ENCODE data around the gene ANTXR1. TPM values are rescaled to one million over a fixed set of nuclear protein-coding genes. Genes with fewer than 3 reads are reported as not detected.

The ANTXR1 gene
- total RNA-seq, 1 experiment from 2014 or later: 11.1 TPM

DNA sequence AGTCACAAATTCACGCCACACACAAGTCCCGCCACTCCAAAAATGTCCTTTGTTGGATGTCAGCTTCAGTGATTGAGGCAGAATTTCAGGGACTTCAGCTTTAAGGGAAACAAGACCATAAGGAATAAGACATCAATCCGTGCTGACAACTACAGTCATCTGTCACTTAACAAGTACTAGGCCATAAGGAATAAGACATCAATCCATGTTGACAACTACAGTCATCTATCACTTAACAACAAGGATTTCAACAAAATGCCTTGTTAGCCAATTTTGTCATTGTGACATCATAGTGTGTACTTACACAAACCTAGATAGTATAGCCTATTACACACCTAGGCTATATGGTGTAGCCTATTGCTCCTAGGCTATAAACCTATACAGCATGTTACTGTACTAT lies 58.0 kb downstream of the ANTXR1 start:
- no peak for DNase-seq (ENCODE audit: low read depth)

DNA sequence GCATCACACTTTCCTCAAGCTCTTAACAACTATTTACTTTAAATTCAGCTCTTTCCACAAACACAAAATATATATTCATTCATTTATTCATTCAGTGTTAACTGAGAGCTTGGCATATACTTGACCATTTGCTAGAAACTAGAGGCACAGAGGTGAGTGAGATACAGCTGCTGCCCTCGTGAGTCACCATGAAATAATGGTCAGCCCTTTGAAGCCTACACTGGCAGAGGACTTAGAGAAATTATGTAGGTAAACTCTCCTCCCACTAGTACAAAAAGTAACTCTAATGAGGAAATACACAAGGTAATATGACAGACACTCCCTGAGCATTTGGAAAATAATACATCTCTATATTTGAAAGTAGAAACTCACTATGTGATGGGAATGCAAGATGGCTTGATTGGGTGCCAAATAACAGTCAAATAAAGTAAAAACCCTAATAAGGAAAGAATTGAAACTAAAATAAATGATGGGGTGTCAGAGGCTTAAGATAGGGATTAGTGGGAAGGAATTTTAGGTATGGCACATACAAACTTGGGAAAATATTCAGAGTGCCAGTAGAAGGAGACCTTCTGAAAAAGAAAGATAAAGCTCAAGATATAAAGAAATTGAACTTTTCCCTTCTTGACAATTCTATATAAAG lies 61.1 kb downstream of the ANTXR1 start:
- DNase-seq (ENCODE audit: low read depth): no peak

DNA sequence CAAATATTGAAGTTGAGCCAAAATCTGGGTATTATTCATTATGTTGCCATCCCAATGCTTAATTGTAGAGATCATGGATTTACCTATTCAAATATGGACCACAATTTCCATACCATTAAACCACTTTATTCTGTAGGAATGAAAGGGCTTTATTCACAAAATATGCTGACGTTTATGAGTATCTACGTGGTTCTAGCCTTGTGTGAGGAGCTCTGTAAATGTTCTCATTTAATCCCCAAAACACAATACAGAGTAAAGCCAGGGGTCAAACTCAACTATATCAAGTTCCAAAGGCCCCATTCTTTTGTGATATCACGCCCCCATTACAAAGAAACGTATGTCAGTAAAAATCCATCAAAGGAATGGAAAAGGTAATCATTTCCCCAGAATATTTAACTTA lies 61.9 kb downstream of the ANTXR1 start:
- DNase-seq (ENCODE audit: low read depth): no peak

DNA sequence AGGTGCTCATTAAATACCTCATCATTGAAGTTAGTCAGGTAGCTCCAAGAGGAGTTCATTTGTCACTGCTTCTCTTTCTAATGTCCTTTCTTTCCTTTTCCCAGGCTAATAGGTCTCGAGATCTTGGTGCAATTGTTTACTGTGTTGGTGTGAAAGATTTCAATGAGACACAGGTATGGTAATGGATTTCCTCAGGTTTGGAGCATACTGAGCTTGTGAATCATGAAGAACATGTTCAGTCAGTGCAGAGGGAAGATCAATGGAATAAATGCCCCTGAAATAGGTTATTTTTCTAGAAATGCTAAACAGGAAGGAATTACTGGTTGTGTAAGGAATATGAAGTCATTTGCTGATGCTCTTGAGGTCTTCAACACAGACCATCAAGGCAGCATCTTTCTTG lies 62.5 kb downstream of the ANTXR1 start:
- DNase-seq (ENCODE audit: low read depth): no peak

DNA sequence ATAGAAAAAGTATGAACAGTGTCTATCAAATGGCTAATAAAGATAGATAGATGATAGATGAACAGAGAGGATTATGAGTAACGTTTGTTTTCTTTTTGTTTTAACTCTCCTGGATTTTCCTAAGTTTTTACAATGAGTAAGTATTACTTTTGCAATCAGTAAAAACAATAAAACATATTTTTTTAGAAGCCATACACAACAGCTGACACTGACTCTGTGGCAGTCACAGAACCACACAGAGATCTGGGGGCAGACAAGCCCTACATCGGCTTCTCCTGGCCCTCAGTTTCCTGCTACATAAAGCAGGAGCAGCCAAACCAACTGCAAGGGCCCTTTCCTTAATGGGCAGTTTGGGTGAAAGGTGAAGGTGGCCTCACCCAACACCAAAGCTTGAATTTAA lies 63.6 kb downstream of the ANTXR1 start:
- DNase-seq (ENCODE audit: low read depth): no peak

DNA sequence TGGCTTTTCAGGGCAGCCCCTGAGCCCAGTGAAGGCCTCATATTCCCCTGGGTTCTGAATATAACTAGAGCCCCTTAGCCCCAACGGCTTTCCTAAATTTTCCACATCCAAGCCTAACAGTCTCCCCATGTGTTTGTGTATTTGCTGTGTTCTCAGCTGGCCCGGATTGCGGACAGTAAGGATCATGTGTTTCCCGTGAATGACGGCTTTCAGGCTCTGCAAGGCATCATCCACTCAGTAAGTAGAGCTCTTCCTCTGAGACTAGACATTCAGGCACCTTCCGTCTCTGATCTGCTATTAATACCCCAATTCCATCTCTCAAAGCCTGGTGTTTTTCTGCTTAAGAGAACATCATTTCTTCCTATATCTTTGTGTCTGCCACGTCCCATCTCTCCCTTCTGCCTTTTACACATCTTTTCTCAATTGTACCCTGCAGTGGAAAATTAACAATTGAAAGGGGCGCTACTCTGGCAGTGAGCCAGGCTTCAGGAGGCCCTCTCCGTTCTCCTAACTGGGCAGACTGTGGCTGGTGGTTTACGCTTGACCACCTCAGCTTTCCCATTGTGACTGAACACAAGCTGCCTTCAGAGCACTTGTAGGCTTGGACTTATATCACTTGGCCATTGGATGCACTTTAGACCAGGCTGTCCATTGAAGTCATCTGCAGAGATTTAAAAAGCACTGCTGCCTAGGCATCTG lies 64.4 kb downstream of the ANTXR1 start:
- DNase-seq (ENCODE audit: low read depth): no peak

DNA sequence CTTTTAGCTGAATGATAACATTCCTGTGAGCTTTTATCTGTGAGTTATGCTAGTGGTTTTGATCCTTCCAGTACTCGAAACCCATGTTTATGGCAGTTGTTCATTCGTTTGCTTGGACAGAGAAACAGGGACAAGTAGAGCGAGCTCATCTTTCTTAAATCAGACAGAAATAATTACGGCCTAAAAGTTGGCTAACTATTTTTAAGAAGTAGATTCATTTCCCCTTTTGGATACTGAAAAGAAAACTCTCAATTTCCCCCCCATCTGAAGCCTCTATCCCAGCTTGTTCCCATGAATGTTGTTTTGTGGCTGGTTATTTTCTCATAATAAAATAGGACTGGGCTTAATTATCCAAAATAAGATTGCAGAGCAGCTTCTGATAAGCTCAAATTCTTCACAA lies 67.1 kb downstream of the ANTXR1 start:
- no peak for DNase-seq (ENCODE audit: low read depth)

DNA sequence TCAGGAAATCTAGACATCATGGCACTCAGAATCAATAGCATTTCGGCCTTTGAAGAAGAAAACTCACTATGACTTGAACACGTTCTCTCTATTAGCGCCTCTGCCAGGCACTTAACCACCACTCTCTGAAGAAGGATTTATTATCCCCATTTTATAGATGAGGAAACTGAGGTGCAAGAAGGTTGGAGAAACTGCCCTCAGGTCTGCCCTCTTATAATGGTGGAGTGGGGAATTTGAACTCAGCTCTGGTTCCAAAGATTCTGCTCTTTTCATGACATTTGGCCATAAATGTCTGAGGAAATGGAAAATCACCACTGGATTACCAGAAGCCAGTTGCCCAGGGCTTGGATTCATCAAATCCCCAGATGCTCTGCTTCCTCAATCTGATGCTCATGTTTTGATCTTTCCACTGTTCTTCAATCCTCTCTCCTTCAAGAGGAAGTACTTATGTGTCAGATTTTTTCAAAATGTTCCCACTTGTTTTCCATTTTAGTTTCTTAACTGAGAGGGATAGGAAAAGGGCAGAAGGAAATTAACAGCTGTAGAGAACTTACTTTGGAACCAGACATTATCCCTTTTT lies 68.1 kb downstream of the ANTXR1 start:
- DNase-seq (ENCODE audit: low read depth): no peak

DNA sequence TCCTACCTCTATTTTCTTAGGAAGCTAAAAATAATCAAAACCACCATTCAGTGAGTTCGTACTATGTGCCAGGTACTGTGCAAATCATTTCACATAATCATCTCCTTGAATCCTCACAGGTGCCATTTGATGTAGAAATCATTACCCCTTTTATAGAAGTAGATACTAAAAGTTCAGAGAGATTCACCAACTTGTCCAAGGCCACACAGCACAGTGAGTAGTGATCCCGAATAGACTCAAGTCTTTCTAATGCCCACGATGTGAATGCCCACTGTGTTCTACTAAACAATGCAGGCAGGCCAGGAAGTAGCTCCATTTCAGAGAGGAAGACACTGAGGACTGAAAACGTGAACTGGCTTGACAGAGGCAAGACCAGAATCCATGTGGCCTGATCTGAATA lies 68.8 kb downstream of the ANTXR1 start:
- no peak for DNase-seq (ENCODE audit: low read depth)

DNA sequence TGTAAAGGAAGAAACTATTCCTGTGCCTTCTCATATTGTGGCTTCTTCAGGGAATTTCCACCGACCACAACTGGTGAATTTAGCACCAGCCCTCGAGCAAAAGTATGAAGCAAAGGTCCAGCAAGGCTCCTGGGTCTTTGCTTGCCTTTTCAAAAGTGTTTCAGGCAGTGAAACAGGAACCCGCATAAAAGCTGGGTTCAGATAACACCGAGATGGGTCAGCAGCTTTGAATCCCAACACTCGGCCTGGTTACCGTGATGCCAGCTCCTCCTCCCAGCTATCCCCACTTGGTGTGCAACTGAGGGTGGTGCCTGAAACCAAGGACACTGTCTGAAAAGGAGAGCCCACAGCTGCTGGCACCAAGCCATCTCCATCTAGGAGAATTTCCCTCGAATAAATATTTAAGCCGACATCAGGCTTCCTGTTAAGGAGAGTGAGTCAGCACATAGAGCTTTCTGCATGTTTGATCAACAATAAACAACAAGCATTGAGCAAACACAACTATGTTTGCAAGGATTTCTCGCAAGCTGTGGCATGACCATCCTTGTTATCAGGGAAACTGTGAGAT lies 69.5 kb downstream of the ANTXR1 start:
- peak; percentile 72 for DNase-seq (ENCODE audit: low read depth)

DNA sequence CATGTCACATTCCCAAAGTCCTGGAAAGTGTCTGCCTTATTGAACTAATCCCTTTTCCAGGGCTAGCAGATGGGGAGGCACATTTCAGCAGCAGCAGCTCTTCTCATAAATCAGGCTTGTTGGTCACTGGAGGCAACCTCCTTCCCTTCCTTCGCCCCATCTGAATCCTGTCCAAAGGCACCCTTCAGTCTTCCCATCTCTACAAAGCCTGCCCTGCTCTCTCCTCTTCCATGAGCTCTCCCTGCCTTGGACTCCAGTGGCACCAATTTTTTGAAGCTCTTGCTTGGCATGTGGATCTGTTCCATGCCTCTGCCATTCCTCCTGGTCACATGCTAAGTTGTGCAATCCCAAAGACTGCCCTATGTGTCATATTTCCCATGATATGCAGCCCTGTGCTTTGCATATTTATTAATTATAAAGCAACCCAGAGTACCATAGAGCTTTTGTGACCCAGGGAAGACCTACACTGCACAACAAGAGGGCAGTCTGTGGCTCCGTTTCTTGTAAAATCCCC lies 70.3 kb downstream of the ANTXR1 start:
- DNase-seq (ENCODE audit: low read depth): peak; percentile 11

DNA sequence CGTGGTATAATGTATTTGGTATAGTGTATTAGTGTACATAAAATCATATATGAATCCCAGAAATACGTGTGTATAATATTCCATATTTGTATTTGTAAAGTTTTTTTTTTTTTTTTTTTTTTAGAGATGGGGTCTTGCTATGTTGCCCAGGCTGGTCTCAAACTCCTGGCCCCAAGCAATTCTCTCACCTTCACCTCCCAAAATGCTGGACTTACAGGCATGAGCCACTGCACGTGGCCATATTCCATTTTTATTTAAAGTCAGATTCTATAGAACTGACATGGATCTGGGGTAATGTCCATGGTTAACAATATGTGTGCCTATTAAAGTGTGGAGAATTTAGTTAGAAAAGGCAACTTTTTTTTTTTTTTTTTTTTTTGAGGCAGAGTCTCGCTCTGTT lies 71.5 kb downstream of the ANTXR1 start:
- no peak for DNase-seq (ENCODE audit: low read depth)

DNA sequence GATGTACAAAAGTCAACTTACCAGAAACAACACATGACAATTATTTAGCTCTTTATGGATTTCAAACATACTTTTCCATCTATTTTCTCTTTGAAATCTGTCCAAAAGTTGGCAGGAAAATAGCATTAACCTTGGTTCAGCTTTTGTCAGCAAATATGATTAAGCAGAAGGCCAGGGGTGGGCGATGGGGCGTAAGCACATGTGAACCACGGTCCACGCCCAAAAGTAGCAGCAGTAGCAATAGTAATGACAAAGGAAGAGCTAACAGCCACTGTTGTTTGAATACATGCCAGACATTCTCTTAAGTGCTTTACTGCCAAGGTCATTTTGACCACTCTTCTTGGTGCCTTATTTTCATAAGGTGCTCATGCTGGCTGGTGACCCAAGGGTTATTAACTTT lies 73.5 kb downstream of the ANTXR1 start:
- DNase-seq (ENCODE audit: low read depth): peak; percentile 41

DNA sequence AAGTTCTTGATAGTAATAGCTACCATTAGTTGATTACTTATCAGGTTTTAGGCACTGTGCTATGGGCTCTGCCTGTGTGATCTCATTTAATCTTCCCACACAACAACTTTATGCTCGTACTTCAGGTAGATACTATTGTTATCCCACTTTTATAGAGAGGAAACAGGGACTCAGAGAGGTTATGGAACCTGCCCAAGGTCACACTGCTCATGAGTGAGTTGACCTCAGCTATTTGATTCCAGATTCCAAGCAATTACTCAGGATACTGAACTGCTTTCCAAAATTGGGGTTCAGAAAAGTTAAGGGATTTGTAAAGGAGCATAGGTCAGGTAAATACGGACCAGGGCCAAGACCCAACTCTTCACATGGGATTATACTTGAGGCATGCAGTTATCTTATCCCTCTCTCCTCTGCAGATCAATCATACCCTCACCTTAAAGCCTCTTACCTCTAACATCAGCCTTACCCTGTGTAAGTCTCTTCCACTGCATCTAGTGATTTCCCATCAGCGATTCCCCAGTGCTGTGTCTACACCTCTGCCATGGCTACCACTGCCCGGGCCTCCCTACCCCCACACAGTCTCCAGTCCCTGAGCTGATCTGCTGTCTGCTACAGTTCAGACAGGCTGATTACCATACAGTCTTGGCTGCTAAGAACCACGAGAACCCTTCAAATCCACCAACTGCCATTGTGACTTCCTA lies 74.4 kb downstream of the ANTXR1 start:
- peak; percentile 7 for DNase-seq (ENCODE audit: low read depth)

DNA sequence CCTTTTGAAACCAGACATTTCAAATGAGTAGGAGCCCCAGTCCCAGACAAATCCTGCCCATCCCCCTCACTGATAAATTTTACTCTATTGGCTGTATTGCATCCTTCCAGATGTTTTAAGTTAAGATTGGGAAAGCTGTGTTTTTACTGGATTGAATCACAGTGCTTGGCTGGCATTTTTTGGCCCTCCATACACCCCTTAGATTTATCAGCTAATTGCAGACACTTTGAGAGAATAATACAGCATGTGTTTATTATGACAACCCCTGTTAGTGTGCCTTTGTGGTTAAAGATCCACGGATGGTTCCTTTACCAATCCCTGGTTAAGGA lies 74.9 kb downstream of the ANTXR1 start:
- DNase-seq (ENCODE audit: low read depth): no peak

DNA sequence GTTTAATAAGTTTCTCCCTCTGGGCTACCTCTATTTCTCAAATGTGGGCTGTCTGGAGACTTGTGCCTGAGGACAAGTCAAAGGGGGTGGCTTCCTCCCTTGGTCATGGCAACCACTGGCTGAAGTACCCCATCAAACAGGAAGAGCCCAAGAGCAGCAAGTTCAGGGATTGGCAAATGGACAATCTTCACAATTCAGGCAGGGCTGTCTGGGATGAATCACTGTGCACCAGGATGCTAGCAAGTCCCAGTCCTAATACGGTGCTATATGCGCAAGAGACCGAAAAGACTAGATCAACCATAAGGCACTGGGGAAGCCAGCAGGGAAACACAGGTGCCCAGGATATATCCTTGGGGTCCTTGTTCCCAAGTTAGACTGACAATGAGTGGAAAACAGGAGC lies 75.5 kb downstream of the ANTXR1 start:
- no peak for DNase-seq (ENCODE audit: low read depth)

DNA sequence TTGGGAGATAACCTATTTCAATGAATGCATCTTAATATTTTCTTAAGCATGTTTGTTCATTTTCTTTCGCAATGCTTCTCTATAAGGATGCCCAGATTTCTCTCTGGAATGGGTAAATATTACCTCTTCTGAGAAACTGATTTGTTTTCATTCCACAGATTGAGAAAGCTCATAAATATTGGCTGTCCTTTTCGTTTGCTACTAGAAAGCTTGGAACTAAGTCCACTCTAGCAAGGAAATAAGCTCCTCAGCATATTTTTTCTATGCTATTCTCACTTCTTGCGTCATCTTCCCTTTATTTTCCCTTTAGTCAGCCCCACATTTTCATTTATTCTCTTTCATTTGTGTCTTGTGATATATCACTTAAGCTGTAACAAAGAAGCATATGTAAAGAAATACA lies 76.3 kb downstream of the ANTXR1 start:
- no peak for DNase-seq (ENCODE audit: low read depth)

DNA sequence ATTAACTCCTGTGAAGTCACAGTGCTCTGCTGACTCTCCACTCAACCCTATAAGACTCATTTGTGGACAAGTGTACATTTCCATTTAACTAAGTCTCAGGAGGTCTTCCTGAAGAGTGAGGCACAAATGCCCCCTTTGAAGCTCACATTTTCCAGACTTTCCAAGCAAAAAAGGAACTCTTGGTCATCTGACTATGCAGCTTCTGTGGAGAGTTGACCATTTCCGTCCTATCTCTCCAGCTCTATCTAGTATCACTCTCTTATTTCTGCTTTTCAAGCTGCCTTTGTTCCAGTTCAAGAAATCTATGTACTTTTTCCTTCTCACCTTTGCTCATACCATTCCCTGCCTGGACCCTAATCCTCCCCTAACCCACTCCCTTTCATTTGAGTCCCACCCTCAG lies 77.0 kb downstream of the ANTXR1 start:
- DNase-seq (ENCODE audit: low read depth): no peak

DNA sequence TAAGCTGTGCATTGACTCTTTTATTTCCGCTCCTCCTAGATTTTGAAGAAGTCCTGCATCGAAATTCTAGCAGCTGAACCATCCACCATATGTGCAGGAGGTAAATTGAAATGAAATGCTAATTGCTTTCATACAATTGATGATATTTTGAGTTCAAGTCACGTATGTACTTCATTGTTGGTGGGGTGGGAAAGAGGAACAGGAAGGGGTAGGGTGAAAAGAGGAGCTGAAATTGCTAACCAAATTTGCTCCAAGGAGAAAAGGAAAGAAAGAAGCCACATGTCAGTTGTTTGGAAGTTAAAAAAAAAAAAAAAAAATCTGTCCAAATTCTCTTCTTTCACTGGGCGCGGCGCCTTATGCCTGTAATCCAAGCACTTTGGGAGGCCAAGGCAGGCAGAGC lies 77.8 kb downstream of the ANTXR1 start:
- no peak for DNase-seq (ENCODE audit: low read depth)

DNA sequence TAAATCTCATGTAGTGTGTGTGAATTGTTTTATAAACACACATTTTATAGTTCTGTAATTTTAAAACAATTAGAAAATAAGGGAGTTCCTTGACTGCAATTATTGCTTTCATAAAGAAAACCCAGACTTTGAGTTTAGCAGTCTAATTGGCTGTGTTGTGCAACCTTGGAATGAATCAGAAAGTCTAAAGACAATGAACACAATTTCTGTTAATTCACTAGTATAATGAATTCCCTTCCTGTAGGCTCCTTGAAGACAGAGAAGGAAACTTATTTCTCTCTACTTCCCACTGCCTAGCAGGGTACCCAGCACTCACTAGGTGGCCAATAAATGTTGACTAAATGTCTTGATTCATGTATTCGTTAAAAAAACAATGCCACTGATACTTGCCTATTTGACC lies 79.9 kb downstream of the ANTXR1 start:
- no peak for DNase-seq (ENCODE audit: low read depth)

DNA sequence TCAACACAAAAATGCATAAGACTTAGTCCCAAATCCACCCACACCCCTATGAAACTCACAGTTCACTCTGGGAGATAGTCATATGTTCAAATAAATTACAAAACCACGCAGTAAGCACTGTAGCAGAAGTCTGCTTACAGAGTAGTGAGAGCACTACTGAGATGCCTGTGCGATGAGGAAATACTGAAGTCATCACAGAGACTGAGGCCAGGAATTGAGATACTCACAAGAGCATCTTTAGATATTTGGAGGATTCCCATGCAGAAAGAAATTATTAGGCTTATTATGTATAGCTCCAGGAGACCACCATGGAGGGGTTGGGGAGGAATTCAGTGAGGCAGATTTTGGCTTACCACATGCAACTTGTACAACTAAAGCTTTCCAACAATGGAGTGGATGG lies 82.3 kb downstream of the ANTXR1 start:
- DNase-seq (ENCODE audit: low read depth): no peak

DNA sequence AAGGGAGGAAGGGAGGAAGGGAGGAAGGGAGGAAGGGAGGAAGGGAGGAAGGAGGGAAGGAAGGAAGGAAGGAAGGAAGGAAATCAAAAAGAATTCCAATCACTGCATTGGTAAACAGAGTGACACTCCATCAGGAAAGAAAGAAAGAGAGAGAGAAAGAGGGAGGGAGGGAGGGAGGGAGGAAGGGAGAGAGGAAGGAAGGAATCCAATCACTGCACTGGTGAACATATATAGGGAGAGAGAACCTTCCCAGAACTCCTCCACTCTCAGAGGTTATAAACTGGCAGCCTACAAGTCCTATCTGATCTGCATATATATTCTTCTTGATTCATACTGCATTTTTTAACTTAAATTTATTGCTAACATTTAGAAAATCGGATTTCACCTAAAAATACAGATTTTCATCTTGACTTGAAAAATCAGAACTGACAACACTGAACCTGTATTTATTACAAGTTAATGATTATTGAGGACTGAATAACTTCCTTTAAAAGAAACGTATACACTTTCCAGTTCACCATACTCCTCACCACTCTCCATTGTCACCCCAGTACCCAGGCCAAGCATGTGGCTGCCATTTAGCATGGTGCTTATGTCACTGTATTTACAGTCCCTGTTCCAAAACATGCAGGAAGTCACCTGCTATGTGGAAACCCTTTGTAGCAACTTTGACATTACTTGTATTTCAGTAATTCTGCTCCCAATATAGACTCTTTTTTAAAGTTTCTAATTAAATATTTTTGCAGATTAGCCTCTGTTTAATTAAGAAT lies 83.5 kb downstream of the ANTXR1 start:
- no peak for DNase-seq (ENCODE audit: low read depth)

Data from Daoy (cell line).